ENCODE data around the gene SLC6A1.

The SLC6A1 gene

GRCh38 chr3:10970306-10970960 lies 22.1 kb upstream of the SLC6A1 start:
- DNase-seq (ENCODE audit: low read depth), result no peak

DNA sequence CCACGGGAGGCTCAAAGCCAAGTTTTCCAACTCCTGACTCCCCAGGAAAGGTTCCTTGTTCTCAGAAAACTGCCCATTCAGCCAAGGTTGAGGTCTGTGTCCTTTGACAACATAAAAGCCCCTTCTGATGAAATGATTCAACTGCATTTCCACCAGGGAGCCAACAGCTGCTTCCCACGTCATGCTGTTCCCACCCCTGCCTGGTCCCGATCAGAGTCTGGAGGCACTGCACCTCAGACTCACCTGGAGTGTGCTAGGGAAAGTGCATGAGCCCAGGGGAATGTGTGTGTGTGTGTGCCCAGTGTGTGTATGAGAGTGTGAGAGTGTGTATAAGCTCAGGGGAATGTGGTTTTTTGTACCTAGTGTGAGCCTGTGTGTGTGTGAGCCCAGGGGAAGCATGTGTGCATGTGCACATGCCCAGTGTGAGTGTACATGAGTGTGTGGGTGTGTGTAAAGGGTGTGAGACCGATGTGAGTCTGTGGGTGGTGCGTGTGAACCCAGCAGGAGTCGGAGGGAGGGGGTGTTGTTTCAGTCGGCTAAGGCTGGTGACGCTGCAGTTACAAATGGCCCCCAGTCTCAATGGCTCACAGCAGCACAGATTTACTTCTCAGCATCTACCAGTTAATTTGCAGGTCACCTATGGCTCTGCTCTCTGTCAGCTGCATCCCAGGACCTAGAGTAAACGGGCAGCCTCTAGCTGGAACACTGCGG lies 20.3 kb upstream of the SLC6A1 start:
- no peak for DNase-seq (ENCODE audit: low read depth)

DNA sequence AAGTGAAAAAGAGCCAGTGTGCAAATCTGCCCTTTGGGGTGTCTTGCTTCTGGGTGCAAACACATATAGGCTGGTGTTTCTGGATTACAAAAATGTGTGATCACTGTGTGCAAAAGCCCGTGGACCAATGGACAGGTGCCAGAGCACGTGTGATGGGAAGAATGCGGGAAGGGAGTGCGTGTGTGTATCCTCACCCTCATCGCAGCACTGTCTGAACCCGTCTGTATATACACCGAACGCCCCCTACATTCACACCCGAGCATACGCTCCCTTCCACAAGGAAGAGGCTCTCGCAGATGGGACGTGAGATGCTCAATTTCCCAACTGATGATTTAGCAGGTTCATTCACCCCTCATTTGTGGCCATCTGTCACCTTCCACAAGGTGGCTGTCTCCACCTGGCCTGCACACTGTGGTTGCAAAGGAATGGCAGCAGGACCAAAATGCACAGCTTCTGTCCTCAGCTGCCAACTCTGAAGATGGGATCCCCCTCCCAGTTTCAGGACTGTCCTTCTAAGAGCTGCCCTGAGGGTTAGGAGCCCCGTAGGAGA lies 19.4 kb upstream of the SLC6A1 start:
- DNase-seq (ENCODE audit: low read depth), result no peak

DNA sequence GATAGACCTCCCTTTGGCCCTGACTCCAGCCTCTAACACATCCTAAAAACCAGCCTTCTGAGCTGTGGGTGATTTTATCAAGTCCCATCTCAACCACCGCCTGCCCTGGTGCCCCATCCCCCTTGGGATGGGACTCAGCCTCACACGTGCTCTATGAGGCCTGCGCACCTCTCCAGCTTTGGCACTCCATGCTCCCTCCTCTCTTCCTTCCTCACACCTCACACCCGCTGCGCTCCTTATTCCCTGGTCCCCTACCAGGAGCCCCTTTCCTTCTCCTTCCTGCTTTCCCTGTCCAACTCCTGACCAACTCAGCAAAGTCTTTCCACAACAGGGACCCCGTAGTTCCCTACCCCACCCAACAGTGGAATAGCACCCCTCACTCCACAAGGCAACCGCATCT lies 18.4 kb upstream of the SLC6A1 start:
- DNase-seq (ENCODE audit: low read depth), result no peak

DNA sequence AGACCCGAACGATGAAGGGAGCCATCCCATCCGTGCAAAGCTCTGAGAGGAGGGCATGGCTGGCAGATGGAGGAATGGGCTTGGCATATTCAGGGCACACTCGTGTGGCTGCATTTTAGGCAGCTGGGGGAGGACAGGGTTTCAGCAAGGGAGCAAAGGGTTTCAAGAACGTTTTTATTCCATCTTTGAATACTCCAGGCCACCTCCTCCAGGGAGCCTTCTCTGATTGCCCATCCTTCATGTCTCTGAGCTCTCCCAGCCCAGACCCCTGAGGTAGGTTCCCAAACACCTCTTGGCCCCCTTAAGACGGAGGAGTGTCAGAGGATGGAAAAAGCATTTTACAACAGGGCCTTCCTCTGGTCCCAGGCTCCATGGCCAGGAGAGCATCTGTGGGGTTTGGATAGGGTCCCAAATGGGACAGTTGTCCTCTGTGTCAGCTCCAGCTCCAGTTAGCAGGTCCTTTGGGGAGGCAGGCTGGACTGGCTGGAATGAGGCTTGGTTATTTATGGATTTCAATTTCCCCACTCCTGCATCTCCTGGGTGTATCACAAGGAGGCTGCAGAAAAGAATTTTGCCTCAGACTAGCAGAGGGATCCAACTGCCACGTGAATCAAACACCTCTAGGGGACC lies 17.7 kb upstream of the SLC6A1 start:
- no peak for DNase-seq (ENCODE audit: low read depth)

DNA sequence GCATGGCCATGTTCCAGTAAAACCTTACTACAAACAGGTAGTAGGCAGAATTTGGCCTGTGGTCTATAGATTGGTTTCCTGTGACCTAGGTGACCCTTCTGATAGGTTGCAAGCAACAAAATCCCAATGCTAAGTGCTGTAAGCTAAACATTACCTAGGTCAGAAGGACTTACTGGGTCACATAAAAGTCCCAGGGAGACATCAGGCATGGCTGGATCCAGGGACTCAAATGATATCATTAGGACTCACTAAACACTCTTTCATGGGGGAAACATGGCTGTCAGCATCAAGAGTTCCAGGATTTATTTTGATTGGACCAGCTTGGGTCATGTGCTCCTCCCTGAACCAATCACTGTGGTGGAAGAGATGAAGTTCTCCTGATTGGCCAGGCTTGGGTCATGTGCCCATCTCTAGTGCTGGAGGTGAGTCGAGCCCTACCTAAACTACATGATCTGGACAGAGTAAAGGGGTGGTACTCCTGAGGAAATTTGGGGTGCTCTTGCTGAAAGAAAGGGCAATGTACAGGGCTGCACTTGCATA lies 16.8 kb upstream of the SLC6A1 start:
- no peak for DNase-seq (ENCODE audit: low read depth)

- DNase-seq (ENCODE audit: low read depth), result no peak
Measured at GRCh38 chr3:10976770-10977169, 15.8 kb upstream of the SLC6A1 start.

DNA sequence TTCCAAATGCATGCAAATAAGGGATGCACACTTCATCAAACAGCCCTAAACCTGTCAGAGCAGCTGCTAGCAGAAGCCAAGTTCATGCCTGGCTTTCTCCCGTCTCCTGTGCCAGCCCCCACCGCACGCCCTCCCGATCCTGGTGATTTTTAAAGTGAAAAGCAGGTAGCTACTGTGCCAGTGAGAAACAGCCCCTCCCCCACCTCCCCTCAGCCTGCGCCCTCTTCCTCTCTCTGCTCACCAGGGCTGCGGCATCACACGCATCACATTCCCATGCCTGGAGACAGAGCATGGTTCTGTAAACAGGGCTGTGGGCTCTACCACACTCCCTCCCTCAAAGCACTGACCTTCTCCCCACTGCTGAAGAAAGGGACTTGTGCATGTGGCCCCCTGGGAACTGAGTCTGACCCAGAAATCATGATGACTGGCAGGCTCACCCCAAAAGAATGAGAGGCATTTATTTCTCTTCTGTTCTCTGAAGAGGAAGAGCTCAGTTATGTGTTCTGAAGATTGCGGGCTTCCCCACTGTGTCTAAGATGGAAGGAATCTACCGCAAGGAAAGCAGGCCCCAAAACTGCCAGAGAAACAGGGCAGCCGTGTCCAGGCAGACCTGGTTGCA lies 14.5 kb upstream of the SLC6A1 start:
- peak; percentile 76 for DNase-seq (ENCODE audit: low read depth)

DNA sequence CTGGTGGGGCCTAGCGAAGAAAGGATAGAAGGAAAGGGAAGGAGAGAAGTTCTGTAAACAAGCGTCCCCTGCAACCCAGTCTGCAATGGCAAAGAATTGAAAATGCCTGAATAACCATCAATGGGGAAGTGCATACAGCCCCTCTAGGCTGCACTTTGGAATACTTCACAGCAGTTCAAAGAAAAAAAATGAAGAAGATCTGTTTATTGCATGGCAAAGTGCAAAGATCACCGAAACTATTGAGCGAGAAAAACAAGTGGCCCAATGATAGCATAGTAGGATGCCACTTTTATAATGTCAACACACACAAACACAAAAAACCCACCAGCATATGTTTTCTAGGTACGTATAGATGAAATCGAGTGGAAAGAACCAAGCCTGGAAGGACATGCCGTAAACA lies 13.6 kb upstream of the SLC6A1 start:
- DNase-seq (ENCODE audit: low read depth), result no peak

DNA sequence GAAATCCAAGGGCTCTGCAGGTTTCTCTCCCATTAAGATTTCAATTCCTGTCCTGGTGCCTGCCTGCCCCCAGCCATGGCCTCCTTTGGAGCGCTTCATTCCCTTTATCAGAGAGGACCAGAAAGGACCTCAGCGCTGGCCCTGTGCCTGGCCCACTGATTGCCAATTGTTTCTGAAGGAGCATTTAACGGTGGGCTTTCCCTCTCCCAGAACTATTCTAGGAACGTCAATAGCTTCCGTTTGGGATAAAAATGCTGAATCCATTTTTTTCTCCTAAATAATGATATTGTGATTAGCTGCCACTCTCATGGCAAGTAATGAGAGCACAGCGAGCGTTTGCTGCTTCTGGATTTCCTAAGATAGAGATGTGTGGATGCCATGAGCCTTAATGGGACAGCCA lies 12.2 kb upstream of the SLC6A1 start:
- no peak for DNase-seq (ENCODE audit: low read depth)

DNA sequence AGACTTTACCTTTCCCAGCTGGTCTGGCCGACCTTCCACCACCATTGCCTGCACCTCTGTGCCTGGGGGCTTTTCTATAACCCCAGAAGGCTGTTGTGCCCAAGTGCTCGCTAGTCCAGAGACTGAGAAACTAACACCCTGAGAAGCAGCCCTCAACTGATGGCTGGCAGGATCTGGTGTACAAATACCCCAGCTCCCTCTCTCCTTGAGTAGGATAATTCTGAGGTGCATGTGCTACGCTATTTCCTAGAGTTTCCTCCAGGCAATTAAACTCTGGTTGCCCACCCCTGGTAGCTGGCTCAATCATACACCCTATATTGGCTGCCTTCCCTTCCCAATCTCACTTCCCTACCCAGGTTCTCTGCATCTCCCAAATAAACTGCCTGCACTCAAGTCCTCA lies 11.5 kb upstream of the SLC6A1 start:
- DNase-seq (ENCODE audit: low read depth), result no peak

DNA sequence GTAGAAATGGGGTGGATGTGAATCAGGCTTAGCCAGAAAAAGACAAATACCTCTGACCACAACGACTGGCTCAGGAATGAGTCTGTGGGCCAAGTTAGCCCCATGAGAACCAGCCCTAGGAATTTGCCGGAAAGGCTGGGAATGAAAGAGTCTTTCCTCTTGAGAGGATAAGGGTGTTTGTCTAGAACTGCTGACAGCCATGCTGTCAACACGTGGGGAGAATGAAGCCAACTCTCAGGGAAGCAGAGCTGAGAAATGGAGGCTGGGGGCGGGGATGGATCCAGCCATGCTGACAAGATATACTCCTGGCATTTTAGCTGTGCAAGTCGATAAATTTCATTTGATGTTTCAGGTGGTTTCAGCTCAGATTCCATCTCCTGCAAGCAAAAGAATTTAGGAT lies 10.6 kb upstream of the SLC6A1 start:
- DNase-seq (ENCODE audit: low read depth), result peak; percentile 5

DNA sequence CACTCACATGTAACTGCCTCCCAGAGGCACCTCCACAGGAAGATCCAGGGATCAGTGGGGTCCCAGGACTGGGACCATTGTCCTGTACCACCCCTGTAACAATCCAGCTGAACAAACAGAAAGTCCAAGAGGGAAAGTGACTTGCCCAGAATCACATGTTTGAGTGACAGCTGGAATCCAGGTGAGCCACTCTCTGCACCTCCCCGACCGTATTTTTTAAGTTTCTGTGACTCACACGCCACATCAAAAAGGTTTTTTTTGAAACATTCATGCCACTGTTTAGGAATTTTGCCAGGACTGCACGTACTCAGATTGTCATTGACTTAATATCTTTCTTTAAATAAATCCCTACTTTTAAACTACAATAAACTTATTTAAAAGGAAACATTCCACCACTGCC lies 9.8 kb upstream of the SLC6A1 start:
- peak; percentile 3 for DNase-seq (ENCODE audit: low read depth)

- peak; percentile 46 for DNase-seq (ENCODE audit: low read depth)
Measured at GRCh38 chr3:10983219-10983916, 9.2 kb upstream of the SLC6A1 start.

DNA sequence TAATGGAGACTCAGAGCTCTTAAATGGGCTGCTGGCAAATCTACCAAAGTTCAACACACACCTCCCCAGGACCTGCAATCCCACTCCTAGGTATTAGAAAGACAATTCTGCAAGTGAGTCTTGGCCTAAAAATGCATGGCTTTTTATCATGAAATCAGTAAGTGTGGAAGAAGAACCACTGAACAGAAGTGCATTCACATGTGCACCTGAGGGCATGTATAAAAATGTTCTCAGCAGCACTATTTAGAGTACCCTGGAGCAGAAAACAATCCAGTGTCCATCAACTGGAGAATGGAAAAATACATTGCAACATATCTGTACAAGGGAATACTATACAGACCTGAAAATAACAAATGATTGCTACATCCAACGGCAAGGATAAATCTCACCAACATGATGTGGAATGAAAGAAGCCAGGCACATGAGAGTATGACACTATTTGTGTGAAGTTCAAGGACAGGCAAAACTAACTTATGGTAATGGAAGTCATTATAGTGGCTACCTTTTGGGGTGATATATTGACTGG lies 8.1 kb upstream of the SLC6A1 start:
- no peak for DNase-seq (ENCODE audit: low read depth)

DNA sequence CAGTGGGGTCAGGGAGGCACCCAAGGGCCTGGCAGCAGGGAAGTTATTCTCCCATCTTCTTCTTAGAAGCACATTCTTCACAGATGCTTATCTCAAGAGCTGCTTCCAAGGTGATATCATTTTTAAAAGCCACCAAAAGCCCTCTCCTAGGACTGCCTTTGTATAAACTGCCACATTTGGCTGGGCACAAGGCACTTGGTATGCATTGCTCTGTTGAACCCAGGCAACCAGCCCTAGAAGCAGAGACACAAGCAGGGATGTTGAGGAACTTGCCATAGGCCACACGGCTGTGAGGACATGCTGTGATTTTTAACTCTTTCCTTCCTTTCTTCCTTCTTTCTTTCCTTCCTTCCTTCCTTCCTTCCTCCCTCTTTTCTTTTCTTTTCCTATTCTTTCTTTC lies 7.4 kb upstream of the SLC6A1 start:
- no peak for DNase-seq (ENCODE audit: low read depth)

DNA sequence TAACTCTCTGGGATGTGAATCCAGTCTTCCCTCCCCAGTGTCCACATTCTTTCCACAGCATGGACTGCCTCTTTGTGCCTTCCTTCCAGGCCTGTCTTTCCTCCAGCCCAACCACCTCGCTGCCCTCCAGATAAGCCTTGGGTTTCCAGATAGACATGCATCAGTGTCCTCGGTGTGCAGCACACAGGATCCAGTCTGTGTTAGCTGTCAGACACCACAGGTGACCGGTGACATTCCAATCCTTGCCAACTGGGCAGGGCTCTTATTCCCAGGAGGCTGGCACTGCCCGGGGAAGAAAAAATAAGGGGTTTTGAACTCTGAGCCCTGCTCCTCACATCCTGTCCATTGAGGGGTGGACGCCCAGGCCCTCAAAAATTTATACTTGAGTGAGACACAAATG lies 6.0 kb upstream of the SLC6A1 start:
- DNase-seq (ENCODE audit: low read depth), result no peak

DNA sequence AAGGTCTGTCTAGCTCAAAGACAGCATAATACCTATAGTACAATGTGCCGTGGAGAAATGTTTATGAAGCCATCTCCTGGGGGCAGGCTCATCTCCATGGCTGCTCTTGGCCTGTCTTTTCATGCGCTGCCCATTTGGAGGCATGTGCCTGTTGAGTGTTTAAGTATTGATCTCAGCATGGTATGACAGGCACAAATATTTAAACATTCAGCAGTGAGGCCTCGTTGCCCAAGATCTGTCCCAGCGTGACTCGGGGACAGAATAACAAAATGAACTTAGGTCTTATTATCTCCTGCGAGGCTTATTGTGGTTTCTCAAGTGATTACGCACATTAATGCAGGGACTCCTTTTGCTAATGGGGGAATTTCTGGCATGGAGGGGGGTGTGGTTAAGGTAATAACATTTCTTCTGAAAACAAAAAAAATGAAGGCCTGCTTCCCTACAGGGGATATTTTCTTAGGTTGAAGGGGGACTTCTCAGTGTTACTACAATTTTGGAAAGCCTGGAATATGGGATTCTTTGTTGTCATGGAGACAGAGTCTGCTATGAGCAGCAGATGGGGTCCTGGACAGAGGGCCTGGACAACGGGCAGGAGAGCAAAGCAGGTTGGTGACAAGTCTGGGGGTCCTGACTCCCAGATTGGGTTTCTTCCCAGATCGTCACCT lies 4.4 kb upstream of the SLC6A1 start:
- no peak for DNase-seq (ENCODE audit: low read depth)

GRCh38 chr3:10988991-10989484 lies 3.5 kb upstream of the SLC6A1 start:
- DNase-seq (ENCODE audit: low read depth), result no peak

DNA sequence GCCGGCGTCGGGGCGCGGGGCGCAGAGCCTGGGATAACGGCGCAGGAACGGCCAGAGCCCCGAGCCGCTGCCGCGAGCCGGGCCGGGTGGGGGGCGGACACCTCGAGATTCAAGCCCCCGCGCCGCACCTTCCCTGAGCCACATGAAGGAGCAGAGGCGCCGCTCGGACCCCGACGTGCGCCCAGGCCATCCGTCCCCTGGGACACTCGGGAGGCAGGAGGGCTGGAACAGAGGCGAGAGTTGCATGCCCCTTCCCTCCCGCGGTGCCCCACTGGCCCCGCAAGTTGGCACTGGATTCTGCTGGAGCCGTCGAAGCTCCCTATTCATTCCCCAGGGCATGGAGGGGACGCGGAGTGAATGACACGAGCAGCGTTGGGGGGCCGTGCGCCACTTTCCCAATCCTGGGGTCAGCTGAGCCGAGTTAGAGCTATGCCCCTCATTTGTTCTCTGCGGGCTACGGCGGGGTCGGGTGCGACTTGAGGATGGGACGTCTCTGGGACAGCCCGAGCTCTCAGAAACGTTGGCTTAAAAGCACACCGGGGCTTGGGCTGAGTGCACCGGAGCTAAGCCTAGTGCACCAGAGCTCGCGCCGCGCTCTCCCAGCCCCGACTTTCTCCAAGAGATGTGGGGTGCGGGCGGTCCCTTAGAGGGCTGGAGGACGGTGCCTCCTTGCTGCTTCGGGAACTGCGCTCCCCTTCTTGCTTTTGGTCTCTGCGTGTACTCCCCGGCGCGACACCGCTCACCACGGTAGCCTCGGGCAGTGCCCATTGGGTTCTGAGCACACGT lies 588 bp downstream of the SLC6A1 start:
- DNase-seq (ENCODE audit: low read depth), result no peak

Measured in iris pigment epithelial cell (primary cell).